RWPE2 (cell line): ENCODE data around the gene MAP4.
A peak's percentile ranks its signal among the peaks of the same experiment; 100 is the strongest.
"Not testable (repeated sequence)": the region's sequence is repeated elsewhere in the genome, so short reads cannot be mapped to it uniquely, and the experiment has no call there.

Experiments
- ATAC-seq: fragments of 200-7000 bp; cut with Tn5 transposase; 3 replicates; pipeline ENCODE4 v1.9.1; 2021; ENCODE audit warnings: low read depth
- DNase-seq: peaks from one replicate; pipeline ENCODE4 v3.0.0-alpha.2; 2020; ENCODE audit warnings: low spot score
- H3K27ac ChIP-seq: fragments of 450-650 bp; 2 replicates; pipeline ENCODE4 v1.5.1; 2017; ENCODE audit warnings: mild to moderate bottlenecking; ENCODE audit not compliant: poor library complexity, severe bottlenecking
- H3K27me3 ChIP-seq: fragments of 250-450 bp; sonication (Bioruptor Pico); 2 replicates; pipeline ENCODE4 v1.5.1; 2021; ENCODE audit warnings: mild to moderate bottlenecking, moderate library complexity; ENCODE audit not compliant: insufficient read depth, poor library complexity, severe bottlenecking
- H3K36me3 ChIP-seq: fragments of 250-450 bp; sonication (Bioruptor Pico); 2 replicates; pipeline ENCODE4 v1.5.1; 2020; ENCODE audit warnings: low read depth, mild to moderate bottlenecking, moderate library complexity
- H3K4me1 ChIP-seq: fragments of 250-450 bp; sonication (Bioruptor Pico); 2 replicates; pipeline ENCODE4 v1.5.1; 2021; ENCODE audit warnings: mild to moderate bottlenecking, moderate library complexity; ENCODE audit not compliant: insufficient read depth, poor library complexity, severe bottlenecking
- H3K4me3 ChIP-seq: fragments of 250-450 bp; sonication (Bioruptor Pico); 2 replicates; pipeline ENCODE4 v1.5.1; 2021; ENCODE audit warnings: mild to moderate bottlenecking, moderate library complexity; ENCODE audit not compliant: severe bottlenecking
- H3K9me3 ChIP-seq: fragments of 250-450 bp; sonication (Bioruptor Pico); 2 replicates; pipeline ENCODE4 v1.5.1; 2021; ENCODE audit warnings: mild to moderate bottlenecking, moderate library complexity; ENCODE audit not compliant: severe bottlenecking
- TF ChIP-seq, protein P1 (sequence below): fragments of 450-650 bp; IDR thresholded peaks from one replicate; pipeline ENCODE4 v1.5.1; 2017; ENCODE audit warnings: mild to moderate bottlenecking, moderate library complexity; ENCODE audit not compliant: poor library complexity, severe bottlenecking

MAP4 gene

DNA sequence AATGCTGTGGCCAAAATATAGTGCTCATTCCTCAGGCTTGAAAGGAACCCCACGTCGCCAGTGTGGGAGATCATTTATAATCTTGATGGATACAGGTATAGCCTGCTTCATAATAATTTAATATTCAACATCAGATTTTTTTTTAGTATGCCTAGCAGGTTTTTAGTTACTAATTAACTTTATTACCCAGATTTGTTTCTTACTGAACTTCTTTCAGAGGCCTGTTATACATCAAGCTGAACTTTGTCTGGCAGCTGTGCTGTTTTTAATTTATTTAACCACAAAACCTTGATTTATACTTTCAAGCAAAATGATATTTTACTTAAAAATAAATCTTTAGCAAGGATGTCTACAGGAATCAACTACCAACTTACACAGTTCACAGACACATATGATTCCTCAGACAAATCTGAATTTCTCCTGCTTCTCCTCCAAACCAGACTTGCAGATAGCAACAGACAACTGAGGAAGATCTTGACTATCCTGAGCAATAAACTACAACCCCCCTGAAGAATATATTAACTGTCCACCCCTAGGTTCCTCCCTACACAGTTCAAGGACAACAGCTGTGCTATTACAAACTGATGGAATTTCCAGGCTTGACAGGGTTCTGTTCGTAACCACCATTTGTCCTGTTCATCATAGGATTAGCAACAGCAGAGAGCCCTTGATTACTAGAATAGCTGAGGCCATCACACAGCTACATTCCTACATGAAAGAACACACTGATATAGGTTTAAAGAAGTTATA, 610 bp downstream of the MAP4 start:
- Histone ChIP-seq H3K27ac (no peak overlapping the region), H3K4me1 (peaks cover 30% of the 10 kb centered on the region), H3K36me3 (peaks cover 8% of the 10 kb centered on the region), H3K9me3 (no peaks in the 10 kb centered on the region), H3K27me3 (no peaks in the 10 kb centered on the region), H3K4me3 (no peak overlapping the region)
- ATAC-seq, result no peak
- DNase-seq, result no peak
- TF ChIP-seq, protein P1, sequence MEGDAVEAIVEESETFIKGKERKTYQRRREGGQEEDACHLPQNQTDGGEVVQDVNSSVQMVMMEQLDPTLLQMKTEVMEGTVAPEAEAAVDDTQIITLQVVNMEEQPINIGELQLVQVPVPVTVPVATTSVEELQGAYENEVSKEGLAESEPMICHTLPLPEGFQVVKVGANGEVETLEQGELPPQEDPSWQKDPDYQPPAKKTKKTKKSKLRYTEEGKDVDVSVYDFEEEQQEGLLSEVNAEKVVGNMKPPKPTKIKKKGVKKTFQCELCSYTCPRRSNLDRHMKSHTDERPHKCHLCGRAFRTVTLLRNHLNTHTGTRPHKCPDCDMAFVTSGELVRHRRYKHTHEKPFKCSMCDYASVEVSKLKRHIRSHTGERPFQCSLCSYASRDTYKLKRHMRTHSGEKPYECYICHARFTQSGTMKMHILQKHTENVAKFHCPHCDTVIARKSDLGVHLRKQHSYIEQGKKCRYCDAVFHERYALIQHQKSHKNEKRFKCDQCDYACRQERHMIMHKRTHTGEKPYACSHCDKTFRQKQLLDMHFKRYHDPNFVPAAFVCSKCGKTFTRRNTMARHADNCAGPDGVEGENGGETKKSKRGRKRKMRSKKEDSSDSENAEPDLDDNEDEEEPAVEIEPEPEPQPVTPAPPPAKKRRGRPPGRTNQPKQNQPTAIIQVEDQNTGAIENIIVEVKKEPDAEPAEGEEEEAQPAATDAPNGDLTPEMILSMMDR, result no peak

DNA sequence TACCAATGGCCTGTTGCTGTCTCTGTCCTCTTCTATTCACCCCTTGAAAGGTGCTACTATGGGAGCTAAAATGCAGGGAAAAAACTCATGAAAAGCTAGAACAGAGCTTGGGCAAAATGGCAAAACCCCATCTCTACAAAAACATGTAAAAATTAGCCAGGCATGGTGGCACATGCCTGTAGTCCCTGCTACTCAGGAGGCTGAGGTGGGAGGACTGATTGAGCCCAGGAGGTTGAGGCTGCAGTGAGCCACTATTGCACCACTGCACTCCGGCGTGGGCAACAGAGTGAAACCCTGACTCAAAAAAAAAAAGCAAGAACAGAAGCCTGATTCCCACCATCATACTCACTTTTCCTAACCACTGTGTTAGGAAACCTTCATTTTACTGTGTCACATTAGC, 1.9 kb downstream of the MAP4 start:
- no peak for DNase-seq
- Histone ChIP-seq H3K4me1 (peaks cover 28% of the 10 kb centered on the region), H3K36me3 (peaks cover 9% of the 10 kb centered on the region), H3K4me3 (no peak overlapping the region), H3K27me3 (no peaks in the 10 kb centered on the region), H3K9me3 (no peaks in the 10 kb centered on the region), H3K27ac (no peak overlapping the region)
- no peak for ATAC-seq
- TF ChIP-seq, protein P1, result no peak

DNA sequence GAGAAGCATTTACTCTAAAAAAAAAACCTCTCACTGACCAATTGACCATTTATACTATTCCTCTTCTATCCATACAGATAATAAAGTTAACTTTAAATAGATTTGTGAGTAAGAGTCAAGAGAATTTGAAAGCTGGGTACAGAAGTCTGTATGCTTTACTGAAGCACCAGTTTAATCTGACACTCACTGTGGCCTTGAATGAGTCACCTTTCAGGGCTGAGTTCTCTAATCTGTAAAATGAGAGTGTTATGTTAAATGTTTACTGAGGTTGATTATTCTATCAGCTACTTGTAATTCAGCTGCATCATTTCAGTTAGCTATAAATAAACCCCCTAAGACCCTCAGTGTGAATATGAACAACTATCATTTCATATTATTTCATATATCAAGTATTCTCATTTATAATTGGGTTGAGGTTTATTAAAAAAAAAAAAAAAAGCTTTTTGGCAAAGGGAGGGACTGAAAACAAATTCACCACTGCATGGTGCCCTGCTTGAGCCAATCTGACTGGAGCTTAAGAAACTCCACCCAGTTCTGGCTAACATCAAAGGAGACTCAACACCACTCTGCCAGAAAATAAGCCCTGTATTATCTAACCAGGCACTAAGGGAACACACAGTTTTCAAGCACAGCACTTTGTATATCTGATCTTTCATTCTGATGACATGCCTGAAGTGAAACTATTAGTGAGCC, 2.8 kb downstream of the MAP4 start:
- ATAC-seq (peak; percentile 84), DNase-seq (no peak)
- no peak overlapping the region for H3K4me3 ChIP-seq
- H3K27me3 ChIP-seq, result no peaks in the 10 kb centered on the region
- peaks cover 18% of the 10 kb centered on the region for H3K4me1 ChIP-seq
- no peak overlapping the region for H3K27ac ChIP-seq
- no peaks in the 10 kb centered on the region for H3K9me3 ChIP-seq
- H3K36me3 ChIP-seq, result peaks cover 12% of the 10 kb centered on the region
- TF ChIP-seq, protein P1, result no peak

DNA sequence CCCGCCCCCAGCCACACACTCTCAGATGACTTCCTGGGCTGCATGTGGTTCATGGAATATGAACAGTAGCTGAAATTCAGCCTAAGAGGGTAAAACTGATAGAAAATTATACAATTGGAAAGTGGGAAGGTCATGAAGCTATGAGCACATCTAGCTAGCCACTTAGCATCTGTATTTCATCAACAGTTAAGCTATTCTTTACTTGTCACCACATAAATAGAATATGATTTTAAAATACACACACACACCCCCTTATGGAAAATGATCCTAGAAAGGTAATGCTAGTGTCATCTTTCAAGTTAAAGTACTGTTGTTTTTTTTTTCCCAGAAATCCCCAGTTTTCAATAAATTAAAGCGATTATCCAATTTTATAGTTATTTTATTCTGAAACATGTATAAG, 3.6 kb downstream of the MAP4 start:
- H3K4me3 ChIP-seq, result no peak overlapping the region
- no peak for ATAC-seq

DNA sequence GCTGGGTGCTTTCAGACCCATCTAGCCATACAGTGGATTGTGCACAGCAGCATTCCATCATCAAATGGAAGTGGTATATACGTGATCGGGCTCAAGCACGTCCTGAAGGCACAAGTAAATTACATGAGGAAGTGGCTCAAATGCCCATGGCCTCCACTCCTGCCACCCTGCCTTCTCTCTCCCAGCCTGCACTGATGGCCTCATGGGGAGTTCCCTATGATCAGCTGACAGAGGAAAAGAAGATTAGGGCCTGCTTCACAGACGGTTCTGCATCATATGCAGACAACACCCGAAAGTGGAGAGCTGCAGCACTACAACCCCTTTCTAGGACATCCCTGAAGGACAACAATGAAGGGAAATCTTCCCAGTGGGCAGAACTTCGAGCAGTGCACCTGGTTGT, 8.2 kb downstream of the MAP4 start:
- H3K27ac ChIP-seq, H3K9me3 ChIP-seq, H3K36me3 ChIP-seq, ATAC-seq, H3K4me3 ChIP-seq, H3K4me1 ChIP-seq, H3K27me3 ChIP-seq, DNase-seq: not testable (repeated sequence)

More for the DNA sequence above, 3.6 kb downstream of the MAP4 start:
- H3K9me3 ChIP-seq, result no peaks in the 10 kb centered on the region
- TF ChIP-seq, protein P1, result no peak
- no peak overlapping the region for H3K27ac ChIP-seq
- no peak for DNase-seq
- peaks cover 6% of the 10 kb centered on the region; the same call in 1 of the 2 replicates for H3K36me3 ChIP-seq
- peaks cover 14% of the 10 kb centered on the region for H3K4me1 ChIP-seq
- H3K27me3 ChIP-seq, result no peaks in the 10 kb centered on the region

DNA sequence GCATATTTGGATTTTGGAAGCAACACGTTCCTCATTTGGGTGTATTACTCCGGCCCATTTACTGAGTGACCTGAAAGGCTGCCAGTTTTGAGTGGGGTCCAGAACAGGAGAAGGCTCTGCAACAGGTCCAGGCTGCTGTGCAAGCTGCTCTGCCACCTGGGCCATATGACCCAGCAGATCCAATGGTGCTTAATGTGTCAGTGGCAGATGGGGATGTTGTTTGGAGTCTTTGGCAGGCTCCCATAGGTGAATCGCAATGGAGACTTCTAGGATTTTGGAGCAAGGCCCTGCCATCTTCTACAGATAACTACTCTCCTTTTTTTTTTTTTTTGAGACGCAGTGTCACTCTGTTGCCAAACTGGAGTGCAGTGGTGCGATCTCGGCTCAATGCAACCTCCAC, 8.9 kb downstream of the MAP4 start:
- H3K36me3 ChIP-seq, ATAC-seq, H3K27me3 ChIP-seq, DNase-seq, H3K27ac ChIP-seq, H3K4me1 ChIP-seq, H3K9me3 ChIP-seq, H3K4me3 ChIP-seq: not testable (repeated sequence)

DNA sequence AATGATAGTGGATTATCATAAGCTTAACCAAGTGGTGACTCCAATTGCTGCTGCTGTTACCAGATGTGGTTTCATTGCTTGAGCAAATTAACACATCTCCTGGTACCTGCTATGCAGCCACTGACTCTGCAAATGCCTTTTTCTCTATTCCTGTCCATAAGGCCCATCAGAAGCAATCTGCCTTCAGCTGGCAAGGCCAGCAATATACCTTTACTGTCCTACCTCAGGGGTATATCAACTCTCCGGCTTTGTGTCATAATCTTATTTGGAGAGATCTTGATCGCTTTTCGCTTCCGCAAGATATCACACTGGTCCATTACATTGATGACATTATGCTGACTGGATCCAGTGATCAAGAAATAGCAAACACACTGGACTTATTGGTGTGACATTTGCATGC, 9.4 kb downstream of the MAP4 start:
- H3K27ac ChIP-seq, DNase-seq, H3K9me3 ChIP-seq, ATAC-seq, H3K4me1 ChIP-seq, H3K36me3 ChIP-seq, H3K4me3 ChIP-seq, H3K27me3 ChIP-seq: not testable (repeated sequence)
